Measurements from ENCODE around the gene VSIG2.
"Not testable (repeated sequence)": the region's sequence is repeated elsewhere in the genome, so short reads cannot be mapped to it uniquely, and the experiment has no call there.

Gene VSIG2

GRCh38 chr11:124751741-124752470 is at the start of gene VSIG2:
TSS of gene VSIG2 (minus strand) at chr11:124752255. CDS start at chr11:124752137, 118 bp downstream.
- DNase-seq (ENCODE audit: low spot score), result no peak

GRCh38 chr11:124801014-124801413 is 49.0 kb upstream of the VSIG2 start:
- DNase-seq (ENCODE audit: low spot score), result no peak

GRCh38 chr11:124800226-124800929 is 48.3 kb upstream of the VSIG2 start, which contains the start of gene MSANTD2:
TSS of gene MSANTD2 (minus strand) at chr11:124800406. CDS start at chr11:124800380, 26 bp downstream.
- peak; percentile 94 for DNase-seq (ENCODE audit: low spot score)

GRCh38 chr11:124799348-124800225 is 47.5 kb upstream of the VSIG2 start:
- peak; percentile 72 for DNase-seq (ENCODE audit: low spot score)

- no peak for DNase-seq (ENCODE audit: low spot score)
Observed at GRCh38 chr11:124798991-124799347, 46.9 kb upstream of the VSIG2 start.

- DNase-seq (ENCODE audit: low spot score), result no peak
Observed at GRCh38 chr11:124796312-124796711, 44.3 kb upstream of the VSIG2 start.

GRCh38 chr11:124793466-124794278 is 41.6 kb upstream of the VSIG2 start:
- no peak for DNase-seq (ENCODE audit: low spot score)

- DNase-seq (ENCODE audit: low spot score), result no peak
Observed at GRCh38 chr11:124791626-124792341, 39.7 kb upstream of the VSIG2 start.

GRCh38 chr11:124788521-124788920 is 36.5 kb upstream of the VSIG2 start:
- no peak for DNase-seq (ENCODE audit: low spot score)

- no peak for DNase-seq (ENCODE audit: low spot score)
Observed at GRCh38 chr11:124784051-124784450, 32.0 kb upstream of the VSIG2 start.

GRCh38 chr11:124783002-124783401 is 30.9 kb upstream of the VSIG2 start:
- DNase-seq (ENCODE audit: low spot score), result no peak

- no peak for DNase-seq (ENCODE audit: low spot score)
Observed at GRCh38 chr11:124779568-124779967, 27.5 kb upstream of the VSIG2 start.

- DNase-seq (ENCODE audit: low spot score), result no peak
Observed at GRCh38 chr11:124778281-124778680, 26.2 kb upstream of the VSIG2 start.

- DNase-seq (ENCODE audit: low spot score), result no peak
Observed at GRCh38 chr11:124776865-124777645, 25.0 kb upstream of the VSIG2 start.

- not testable (repeated sequence) for DNase-seq (ENCODE audit: low spot score)
Observed at GRCh38 chr11:124770959-124771358, 18.9 kb upstream of the VSIG2 start.

- DNase-seq (ENCODE audit: low spot score), result no peak
Observed at GRCh38 chr11:124769806-124770774, 18.0 kb upstream of the VSIG2 start.

- no peak for DNase-seq (ENCODE audit: low spot score)
Observed at GRCh38 chr11:124768914-124769313, 16.9 kb upstream of the VSIG2 start.

- no peak for DNase-seq (ENCODE audit: low spot score)
Observed at GRCh38 chr11:124766156-124766555, 14.1 kb upstream of the VSIG2 start.
